Fibroblast of skin of right biceps (primary cell): Measurements from ENCODE around the gene TAS2R50.
"Not testable (repeated sequence)": the region's sequence is repeated elsewhere in the genome, so short reads cannot be mapped to it uniquely, and the experiment has no call there.

Experiments
- DNase-seq: peaks from one replicate; pipeline ENCODE4 v3.0.0-alpha.2; 2013

The TAS2R50 gene

DNA sequence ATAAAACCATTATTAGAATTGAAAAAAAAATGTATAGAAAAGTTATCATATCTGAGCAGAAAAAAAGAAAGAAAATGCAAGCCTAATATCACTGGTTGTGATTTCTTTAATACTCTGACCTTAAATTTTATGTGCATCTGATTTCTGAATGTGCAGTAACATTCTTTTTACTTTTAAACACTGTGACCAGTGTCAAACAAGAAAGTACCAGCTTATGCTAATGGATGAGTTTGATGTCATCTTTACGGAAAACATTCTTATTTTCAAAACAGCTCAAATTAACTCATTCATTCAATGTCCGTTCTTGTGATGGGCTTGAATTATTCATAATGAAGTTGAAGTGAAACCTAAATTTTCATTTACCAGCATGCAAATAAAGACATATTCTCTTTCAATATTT, at the start of gene TAS2R50:
Gene TAS2R50, minus strand, starts transcription at position 101 of the 400 bp plus-strand sequence. Its CDS starts 52 bp downstream, at position 49.
- DNase-seq: no peak

GRCh38 chr12:11033959-11034358, 47.2 kb upstream of the TAS2R50 start:
- not testable (repeated sequence) for DNase-seq

DNA sequence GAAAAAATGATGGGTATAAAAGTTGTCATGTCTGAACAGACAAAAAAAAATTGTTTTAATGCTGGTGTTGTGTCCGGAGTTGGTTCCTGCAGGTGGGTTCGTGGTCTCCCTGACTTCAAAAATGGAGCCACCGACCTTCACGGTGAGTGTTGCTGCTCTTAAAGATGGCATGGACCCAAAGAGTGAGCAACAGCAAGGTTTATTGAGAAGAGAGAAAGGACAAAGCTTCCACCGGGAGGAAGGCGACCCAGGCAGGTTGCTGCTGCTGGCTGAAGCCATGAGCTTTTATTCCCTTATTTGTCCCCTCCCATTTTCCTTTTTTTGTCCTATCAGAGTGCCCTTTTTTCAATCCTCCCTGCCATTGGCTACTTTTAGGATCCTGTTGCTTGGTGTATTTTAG, 44.6 kb upstream of the TAS2R50 start, which contains the start of gene TAS2R31:
Gene TAS2R31, minus strand, starts transcription at position 101 of the 400 bp plus-strand sequence. Its CDS starts 72 bp downstream, at position 29.
- no peak for DNase-seq

DNA sequence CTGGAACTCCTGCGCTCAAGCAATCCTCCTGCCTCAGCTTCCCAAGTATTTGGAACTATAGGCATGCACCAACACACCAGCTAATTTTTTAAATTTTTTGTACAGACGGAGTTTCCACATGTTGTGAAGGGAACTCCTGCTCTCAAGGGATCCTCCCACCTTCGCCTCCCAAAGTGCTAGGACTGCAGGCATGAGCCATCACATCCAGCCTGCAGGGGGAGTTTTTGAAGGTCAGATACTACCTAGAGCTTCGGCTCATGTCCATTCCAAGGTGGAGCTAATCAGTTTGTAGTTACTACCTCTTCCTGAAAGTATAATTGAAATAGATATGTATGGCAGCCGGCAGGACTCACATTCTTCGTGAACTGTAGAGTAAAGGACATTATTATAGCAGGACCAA, 39.4 kb upstream of the TAS2R50 start:
- DNase-seq: no peak

DNA sequence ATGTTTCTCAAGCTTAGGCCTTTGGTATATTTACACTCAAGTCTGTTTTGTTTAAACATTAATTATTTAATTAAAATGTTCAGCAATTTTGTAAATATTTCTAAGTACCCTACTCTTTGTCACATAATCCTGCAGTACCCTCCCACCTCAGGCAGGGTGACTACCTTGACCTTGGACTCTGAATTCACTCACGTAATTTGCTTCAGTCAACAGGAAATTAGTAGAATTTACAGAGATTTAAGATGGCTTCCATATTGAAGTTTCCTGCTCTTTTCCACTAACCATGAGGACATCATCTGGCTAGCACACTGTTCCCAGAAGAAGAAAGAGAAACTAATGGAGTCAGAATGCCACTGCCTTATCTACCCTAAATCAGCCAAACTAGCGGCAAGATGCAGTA, 36.7 kb upstream of the TAS2R50 start:
- DNase-seq: no peak

GRCh38 chr12:11022520-11022919, 35.8 kb upstream of the TAS2R50 start, which contains the start of gene TAS2R19:
Gene TAS2R19 (minus strand): TSS chr12:11022620. CDS start chr12:11022571, 49 bp downstream.
- no peak for DNase-seq

GRCh38 chr12:11016937-11017336, 30.2 kb upstream of the TAS2R50 start:
- DNase-seq: no peak

DNA sequence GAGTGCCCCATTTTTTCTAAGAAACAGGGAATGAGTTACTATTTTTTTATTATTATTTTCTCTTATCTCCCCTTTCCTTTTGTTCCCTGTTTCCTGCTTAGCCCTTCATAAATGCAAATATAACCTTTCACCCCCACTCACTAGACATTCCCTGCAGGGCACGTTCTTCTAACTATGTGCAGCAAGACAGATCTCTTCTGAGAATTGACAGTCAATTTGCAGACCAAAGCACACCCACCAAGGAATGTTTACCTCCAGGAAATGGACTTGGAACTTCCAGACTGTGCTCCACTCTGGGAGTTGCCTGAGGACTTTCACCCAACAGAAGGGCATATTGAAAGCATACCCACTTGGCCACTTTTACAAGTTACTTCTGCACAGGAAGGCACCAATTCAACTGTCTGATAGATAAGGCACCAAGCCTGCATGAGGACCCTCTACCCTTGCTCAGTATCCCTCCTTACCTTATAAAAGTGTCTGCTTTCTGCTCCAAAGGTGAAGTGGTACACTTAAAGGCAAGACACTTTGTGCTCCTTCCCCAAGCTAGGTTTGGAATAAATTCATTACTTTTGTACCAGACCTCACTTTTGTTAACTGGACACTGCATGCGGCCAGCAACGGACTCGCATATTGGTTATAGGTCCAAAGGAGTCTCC, 29.2 kb upstream of the TAS2R50 start:
- DNase-seq: no peak

DNA sequence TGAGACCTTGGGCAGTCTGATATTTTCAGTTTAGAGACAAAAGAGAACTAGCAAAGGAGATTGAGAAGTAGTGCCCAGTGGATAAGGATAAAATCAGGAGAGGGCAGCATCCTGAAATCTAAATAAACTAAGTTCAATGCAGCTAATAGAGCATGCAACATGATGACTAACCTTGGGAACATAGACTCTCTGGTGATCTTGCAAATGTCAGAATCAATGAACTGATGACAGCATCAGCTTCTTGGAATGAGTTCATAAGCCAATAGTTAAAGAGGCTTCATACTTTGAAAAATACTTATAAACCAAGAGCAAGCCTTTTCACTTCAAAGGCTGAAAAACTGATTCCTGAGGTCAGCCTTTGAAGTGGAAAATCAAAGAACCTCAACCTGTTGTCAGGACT, 27.5 kb upstream of the TAS2R50 start:
- DNase-seq: peak; percentile 10

GRCh38 chr12:11007608-11008007, 20.9 kb upstream of the TAS2R50 start:
- DNase-seq: no peak

DNA sequence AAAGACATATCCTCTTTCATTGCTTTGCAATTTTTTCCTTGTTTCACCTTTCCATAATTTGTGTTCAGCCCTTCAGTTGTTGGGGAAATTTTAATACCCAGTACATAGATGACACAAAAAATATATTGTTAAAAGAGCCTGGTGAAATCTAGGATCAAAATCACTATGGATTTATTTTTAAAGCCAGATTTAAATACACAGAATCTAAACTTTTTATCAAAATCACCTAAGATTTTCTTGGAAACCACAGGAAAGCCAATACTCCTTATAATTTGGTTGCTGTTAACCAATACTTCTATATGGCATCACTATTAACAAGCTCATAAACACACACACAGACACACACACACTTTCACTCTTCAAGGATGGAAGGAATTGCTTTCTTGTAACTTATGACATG, 11.5 kb upstream of the TAS2R50 start, which contains the start of gene TAS2R20:
Gene TAS2R20, minus strand, starts transcription at position 101 of the 400 bp plus-strand sequence. CDS start 429 bp downstream, outside the sequence.
- DNase-seq: no peak

DNA sequence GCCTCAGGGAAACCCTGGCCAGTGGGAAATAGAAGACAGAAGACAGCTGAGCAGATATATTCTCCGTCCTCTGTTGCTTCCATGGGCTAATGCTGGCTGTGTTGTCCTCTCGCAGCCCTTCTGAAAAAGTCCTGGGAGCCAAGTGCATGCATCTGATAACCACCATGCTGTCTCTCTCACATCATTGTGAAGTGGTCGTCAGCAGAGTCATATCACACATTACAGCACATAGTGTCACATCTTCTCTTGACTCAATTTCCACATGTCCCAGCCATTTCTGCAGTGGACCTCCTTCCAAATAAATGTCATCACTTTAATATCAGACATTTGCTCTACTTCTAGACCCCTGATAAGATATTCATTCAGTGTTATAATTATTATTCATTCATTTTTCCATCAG, 7.6 kb upstream of the TAS2R50 start:
- DNase-seq: no peak

DNA sequence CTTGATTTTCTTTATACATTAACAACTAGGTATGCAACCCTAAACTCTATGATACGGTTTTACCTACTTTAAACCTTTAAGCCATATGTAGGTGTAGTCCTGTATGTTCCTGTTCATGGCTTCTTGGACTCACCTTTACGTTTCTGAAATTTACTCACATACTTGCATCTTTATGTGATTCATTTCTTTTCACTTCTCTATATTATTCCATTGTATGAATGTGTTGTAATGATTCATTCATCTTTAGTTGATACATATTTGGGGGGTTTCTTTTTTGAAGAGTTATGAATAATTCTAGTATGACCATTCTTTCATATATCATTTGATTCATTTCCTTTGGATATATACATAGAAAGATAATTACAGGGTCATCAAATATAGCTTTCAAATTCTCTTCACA, 2.4 kb upstream of the TAS2R50 start:
- no peak for DNase-seq

DNA sequence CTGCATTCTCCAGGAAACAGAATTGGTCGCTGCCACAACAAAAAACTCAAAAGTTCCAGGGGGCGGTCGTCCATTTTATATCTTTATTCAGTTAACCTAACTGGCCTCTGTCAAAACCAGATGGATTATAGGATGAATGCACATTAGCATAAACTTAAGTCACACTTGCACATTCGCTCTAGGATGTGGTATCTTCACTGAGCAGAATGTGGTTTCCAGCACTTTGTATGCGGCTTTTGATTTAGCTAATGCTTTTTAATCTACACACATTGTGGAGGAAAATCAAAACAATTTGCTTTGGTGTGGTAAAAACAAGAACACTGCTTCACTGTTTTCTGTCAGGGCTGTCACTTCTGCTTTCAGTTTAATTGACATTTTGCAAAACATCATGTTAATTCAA, 4.5 kb downstream of the TAS2R50 start:
- no peak for DNase-seq

GRCh38 chr12:10974965-10975364, 11.7 kb downstream of the TAS2R50 start:
- DNase-seq: no peak

GRCh38 chr12:10968765-10969456, 17.8 kb downstream of the TAS2R50 start:
- DNase-seq: peak; percentile 51

- peak; percentile 52 for DNase-seq
Measured at GRCh38 chr12:10967409-10967808, 19.3 kb downstream of the TAS2R50 start.

DNA sequence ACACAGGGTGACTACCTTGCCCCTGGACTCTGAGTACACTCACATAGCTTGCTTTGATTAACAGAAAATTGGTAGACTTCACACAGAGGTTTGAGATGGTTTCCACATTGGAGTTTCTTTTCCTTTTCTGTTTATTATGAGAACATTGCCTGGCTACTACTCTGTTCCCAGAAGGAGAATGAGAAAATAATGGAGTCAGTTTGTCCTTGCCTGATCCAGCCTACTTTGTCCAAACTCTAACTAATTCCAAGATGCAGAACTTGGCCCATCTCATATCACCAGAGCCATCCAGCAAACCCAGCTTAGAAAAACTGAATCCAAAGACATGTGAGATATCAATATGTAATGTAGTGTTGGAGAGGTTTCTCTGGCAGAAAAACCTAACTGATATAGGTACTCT, 20.4 kb downstream of the TAS2R50 start:
- DNase-seq: no peak

- DNase-seq: no peak
Measured at GRCh38 chr12:10965476-10965875, 21.2 kb downstream of the TAS2R50 start.

GRCh38 chr12:10960211-10960610, 26.5 kb downstream of the TAS2R50 start:
- DNase-seq: no peak

- DNase-seq: peak; percentile 6
Measured at GRCh38 chr12:10959804-10960203, 26.9 kb downstream of the TAS2R50 start.

GRCh38 chr12:10957741-10958140, 29.0 kb downstream of the TAS2R50 start:
- DNase-seq: peak; percentile 77

GRCh38 chr12:10956085-10956484, 30.6 kb downstream of the TAS2R50 start:
- no peak for DNase-seq

GRCh38 chr12:10952645-10953044, 34.1 kb downstream of the TAS2R50 start:
- DNase-seq: no peak
